ENCODE data around the gene VEZT.
"Not testable (repeated sequence)": the region's sequence is repeated elsewhere in the genome, so short reads cannot be mapped to it uniquely, and the experiment has no call there.

The VEZT gene

DNA sequence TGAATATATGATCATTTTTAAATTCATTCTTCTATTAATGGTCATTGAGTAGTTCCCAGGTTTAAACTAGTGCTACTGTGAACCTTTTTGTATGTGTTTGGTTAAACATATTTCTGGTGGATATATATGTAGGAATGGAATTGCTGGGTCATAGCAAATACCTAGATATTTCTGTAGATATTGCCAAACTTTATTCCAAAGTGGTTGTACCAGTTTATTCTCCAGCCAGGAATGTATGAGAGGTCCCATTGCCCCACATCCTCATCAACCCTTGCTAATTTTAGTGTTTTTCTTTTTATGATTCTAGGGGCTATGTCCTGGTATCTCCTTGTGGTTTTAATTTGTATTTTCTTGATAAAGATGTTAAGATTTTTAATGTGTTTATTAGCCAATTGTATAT lies 3.1 kb downstream of the VEZT start:
- H3K9me3 ChIP-seq (ENCODE audit: control insufficient read depth in 2 of 2, low read length in 2 of 2): no peaks in the 10 kb centered on the region
- H3K27me3 ChIP-seq (ENCODE audit: control insufficient read depth in 2 of 2, insufficient read depth in 2 of 2, low read length in 2 of 2): no peaks in the 10 kb centered on the region
- H3K4me1 ChIP-seq (ENCODE audit: control insufficient read depth in 2 of 2, insufficient read depth in 2 of 2, low read length in 2 of 2): peaks cover 9 to 15% of the 10 kb centered on the region in 2 donors
- no peak overlapping the region for H3K9ac ChIP-seq (ENCODE audit: low read depth in 1 of 2, low read length in 2 of 2)
- peaks cover 0 to 10% of the 10 kb centered on the region in 2 donors for H3K36me3 ChIP-seq (ENCODE audit: control insufficient read depth in 2 of 2, insufficient read depth in 2 of 2, low read length in 2 of 2)
- H3K4me3 ChIP-seq (ENCODE audit: low read length in 2 of 2): no peak overlapping the region
- H3K27ac ChIP-seq (ENCODE audit: low read depth in 2 of 2, low read length in 2 of 2): no peak overlapping the region

DNA sequence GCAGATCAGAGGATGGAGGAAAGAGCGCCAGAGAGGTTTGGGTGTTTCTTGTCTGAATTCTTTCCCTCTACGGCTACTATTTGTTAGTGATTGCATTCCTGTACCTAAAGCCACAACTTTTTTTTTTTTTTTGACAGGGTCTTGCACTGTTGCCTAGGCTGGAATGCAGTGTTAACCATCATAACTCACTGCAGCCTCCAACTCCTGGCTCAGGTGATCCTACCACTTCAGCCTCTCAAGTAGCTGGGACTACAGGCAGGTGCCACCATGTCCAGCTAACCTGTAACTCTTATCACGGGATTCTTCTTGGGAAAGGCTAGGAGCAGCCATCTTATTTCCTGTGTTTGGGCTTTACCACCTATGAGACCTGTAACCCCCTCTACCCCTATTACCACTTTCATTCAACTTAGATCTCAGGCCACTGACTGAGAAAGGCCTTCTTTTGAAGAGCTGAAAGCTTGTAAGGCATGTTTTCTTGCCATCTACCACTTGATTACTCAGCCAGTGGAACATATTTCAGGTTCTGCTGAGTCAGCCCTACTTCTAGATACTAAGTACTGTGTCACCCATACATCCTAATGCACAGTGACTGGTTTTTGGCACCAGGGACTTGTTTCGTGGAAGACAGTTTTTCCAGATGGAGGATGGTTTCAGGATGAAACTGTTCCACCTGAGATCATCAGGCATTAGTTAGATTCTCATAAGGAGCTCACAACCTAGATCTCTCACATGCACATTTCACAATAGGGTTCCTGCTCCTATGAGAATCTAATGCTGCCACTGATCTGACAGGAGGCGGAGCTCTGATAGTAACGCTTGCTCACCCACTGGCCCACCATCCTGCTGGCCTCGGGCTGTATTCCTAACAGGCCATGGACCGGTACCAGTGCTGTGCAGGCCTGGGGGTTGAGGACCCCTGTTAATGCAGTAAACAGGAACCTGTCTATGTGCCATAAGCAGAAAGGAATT lies 6.9 kb downstream of the VEZT start:
- H3K9me3 ChIP-seq (ENCODE audit: control insufficient read depth in 2 of 2, low read length in 2 of 2): no peaks in the 10 kb centered on the region
- H3K9ac ChIP-seq (ENCODE audit: low read depth in 1 of 2, low read length in 2 of 2): no peak overlapping the region
- H3K36me3 ChIP-seq (ENCODE audit: control insufficient read depth in 2 of 2, insufficient read depth in 2 of 2, low read length in 2 of 2): peaks cover 0 to 10% of the 10 kb centered on the region in 2 donors
- H3K27me3 ChIP-seq (ENCODE audit: control insufficient read depth in 2 of 2, insufficient read depth in 2 of 2, low read length in 2 of 2): no peaks in the 10 kb centered on the region
- peaks cover 4 to 6% of the 10 kb centered on the region in 2 donors for H3K4me1 ChIP-seq (ENCODE audit: control insufficient read depth in 2 of 2, insufficient read depth in 2 of 2, low read length in 2 of 2)
- H3K4me3 ChIP-seq (ENCODE audit: low read length in 2 of 2): no peak overlapping the region
- H3K27ac ChIP-seq (ENCODE audit: low read depth in 2 of 2, low read length in 2 of 2): no peak overlapping the region

DNA sequence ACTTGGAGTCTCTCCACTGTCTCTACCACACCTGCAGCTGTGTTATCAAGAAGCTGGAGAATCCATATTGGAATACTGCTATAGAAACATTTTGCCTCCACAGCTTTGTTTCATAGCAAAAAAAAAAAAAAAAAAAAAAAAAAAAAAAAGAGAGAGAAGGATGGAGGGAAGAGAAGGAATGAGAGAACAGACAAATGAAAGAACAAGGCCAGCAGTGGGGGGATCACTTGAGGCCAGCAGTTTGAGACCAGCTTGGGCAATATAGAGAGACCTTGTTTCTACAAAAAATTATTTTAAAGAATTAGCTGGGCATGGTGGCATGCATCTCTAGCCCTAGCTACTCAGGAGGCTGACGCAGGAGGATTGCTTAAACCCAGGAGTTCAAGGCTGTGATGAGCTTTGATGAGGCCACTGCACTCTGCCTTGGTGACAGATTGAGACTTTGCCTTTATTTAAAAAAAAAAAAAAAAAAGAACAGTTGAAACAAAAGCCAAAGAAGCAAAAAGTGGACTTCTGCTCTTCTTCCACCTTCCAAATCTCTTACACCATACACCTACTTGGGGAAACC lies 8.1 kb downstream of the VEZT start:
- Histone ChIP-seq H3K4me1 (ENCODE audit: control insufficient read depth in 2 of 2, insufficient read depth in 2 of 2, low read length in 2 of 2) (no peaks in the 10 kb centered on the region), H3K9ac (ENCODE audit: low read depth in 1 of 2, low read length in 2 of 2) (no peak overlapping the region), H3K27me3 (ENCODE audit: control insufficient read depth in 2 of 2, insufficient read depth in 2 of 2, low read length in 2 of 2) (no peaks in the 10 kb centered on the region), H3K4me3 (ENCODE audit: low read length in 2 of 2) (no peak overlapping the region), H3K9me3 (ENCODE audit: control insufficient read depth in 2 of 2, low read length in 2 of 2) (no peaks in the 10 kb centered on the region), H3K27ac (ENCODE audit: low read depth in 2 of 2, low read length in 2 of 2) (no peak overlapping the region), H3K36me3 (ENCODE audit: control insufficient read depth in 2 of 2, insufficient read depth in 2 of 2, low read length in 2 of 2) (peaks cover 0 to 10% of the 10 kb centered on the region in 2 donors)

DNA sequence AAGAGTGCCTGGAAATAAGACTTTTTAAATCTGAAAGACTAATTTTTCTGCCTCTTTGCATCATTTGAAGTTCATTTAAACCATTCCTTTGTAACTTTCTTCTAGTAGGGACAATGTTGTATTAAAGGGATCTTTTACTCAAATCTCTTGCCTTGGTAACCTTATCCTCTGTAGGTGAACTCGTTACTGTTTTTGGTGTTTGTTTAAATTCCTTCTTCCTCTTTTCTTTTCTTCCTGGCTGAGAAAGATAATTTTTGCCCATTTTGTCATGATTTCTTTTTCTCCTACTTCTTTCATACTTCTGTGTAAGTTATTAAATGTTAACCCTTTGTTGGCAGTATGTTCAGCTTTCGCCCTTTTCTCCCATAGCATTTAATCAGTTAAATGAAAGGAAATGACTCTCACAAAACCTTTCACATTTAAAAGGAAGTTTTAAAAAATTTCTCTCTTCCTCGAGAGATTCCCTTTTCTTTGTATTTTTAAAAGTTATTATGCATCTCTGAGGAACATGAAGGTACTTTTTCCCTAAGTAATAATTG lies 10.3 kb downstream of the VEZT start:
- peaks cover 0 to 10% of the 10 kb centered on the region in 2 donors for H3K36me3 ChIP-seq (ENCODE audit: control insufficient read depth in 2 of 2, insufficient read depth in 2 of 2, low read length in 2 of 2)
- H3K4me3 ChIP-seq (ENCODE audit: low read length in 2 of 2): no peak overlapping the region
- H3K9ac ChIP-seq (ENCODE audit: low read depth in 1 of 2, low read length in 2 of 2): no peak overlapping the region
- no peaks in the 10 kb centered on the region for H3K9me3 ChIP-seq (ENCODE audit: control insufficient read depth in 2 of 2, low read length in 2 of 2)
- H3K4me1 ChIP-seq (ENCODE audit: control insufficient read depth in 2 of 2, insufficient read depth in 2 of 2, low read length in 2 of 2): no peaks in the 10 kb centered on the region
- no peaks in the 10 kb centered on the region for H3K27me3 ChIP-seq (ENCODE audit: control insufficient read depth in 2 of 2, insufficient read depth in 2 of 2, low read length in 2 of 2)
- H3K27ac ChIP-seq (ENCODE audit: low read depth in 2 of 2, low read length in 2 of 2): no peak overlapping the region

DNA sequence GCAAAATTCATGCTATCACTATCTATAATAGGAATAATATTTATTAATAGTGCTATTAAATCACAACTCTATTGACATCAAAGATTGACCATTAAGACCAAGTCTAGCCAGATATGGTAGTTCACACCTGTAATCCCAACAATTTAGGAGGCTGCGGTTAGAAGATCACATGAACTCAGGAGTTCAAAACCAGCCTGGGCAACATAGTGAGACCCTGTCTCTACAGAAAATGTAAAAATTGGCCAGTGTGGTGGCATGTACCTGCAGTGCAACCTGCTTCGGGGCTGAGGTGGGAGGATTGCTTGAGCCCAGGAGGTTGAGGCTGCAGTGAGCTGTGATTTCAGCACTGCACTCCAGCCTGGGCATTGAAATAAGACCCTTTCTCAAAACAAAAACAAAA lies 11.0 kb downstream of the VEZT start:
- H3K9ac ChIP-seq (ENCODE audit: low read depth in 1 of 2, low read length in 2 of 2): no peak overlapping the region
- no peak overlapping the region for H3K27ac ChIP-seq (ENCODE audit: low read depth in 2 of 2, low read length in 2 of 2)
- peaks cover 0 to 10% of the 10 kb centered on the region in 2 donors for H3K36me3 ChIP-seq (ENCODE audit: control insufficient read depth in 2 of 2, insufficient read depth in 2 of 2, low read length in 2 of 2)
- no peak overlapping the region for H3K4me3 ChIP-seq (ENCODE audit: low read length in 2 of 2)
- H3K9me3 ChIP-seq (ENCODE audit: control insufficient read depth in 2 of 2, low read length in 2 of 2): no peaks in the 10 kb centered on the region
- no peaks in the 10 kb centered on the region for H3K27me3 ChIP-seq (ENCODE audit: control insufficient read depth in 2 of 2, insufficient read depth in 2 of 2, low read length in 2 of 2)
- H3K4me1 ChIP-seq (ENCODE audit: control insufficient read depth in 2 of 2, insufficient read depth in 2 of 2, low read length in 2 of 2): no peaks in the 10 kb centered on the region

DNA sequence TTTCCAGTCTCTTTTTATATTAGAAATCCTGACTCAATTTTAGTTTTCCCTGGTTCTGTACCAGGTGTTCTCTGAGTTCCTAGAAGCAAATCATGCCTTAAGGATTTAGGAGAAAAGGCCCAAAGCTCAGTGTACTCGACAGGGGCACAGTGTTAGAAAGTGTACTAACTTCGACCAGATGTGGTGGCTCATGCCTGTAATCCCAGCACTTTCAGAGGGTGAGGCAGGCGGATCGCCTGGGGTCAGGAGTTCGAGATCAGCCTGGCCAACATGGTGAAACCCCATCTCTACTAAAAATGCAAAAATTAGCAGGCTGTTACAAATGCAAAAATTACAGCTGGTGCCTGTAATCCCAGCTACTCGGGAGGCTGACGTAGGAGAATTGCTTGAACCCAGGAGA lies 12.0 kb downstream of the VEZT start:
- Histone ChIP-seq H3K27me3 (ENCODE audit: control insufficient read depth in 2 of 2, insufficient read depth in 2 of 2, low read length in 2 of 2) (no peaks in the 10 kb centered on the region), H3K9me3 (ENCODE audit: control insufficient read depth in 2 of 2, low read length in 2 of 2) (no peaks in the 10 kb centered on the region), H3K36me3 (ENCODE audit: control insufficient read depth in 2 of 2, insufficient read depth in 2 of 2, low read length in 2 of 2) (peaks cover 0 to 5% of the 10 kb centered on the region in 2 donors), H3K27ac (ENCODE audit: low read depth in 2 of 2, low read length in 2 of 2) (no peak overlapping the region), H3K4me3 (ENCODE audit: low read length in 2 of 2) (no peak overlapping the region), H3K4me1 (ENCODE audit: control insufficient read depth in 2 of 2, insufficient read depth in 2 of 2, low read length in 2 of 2) (no peaks in the 10 kb centered on the region), H3K9ac (ENCODE audit: low read depth in 1 of 2, low read length in 2 of 2) (no peak overlapping the region)

DNA sequence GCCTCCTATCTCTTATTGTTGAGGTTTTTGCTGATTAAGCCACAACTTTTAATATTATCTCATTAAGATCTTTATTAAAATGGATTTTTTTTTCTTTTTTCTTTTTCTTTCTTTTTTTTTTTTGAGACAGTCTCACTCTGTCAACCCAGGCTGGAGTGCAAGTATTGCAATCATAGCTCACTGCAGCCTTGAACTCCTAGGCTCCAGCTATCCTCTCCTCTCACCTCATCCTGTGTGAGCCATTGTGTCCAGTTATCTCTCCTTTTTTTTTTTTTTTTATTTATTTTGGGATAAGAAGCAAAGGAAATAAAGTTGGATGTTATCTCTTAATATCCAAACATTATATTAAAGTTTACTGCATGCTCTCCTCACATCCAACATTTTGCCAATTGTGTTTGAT lies 12.7 kb downstream of the VEZT start:
- H3K27me3 ChIP-seq (ENCODE audit: control insufficient read depth in 2 of 2, insufficient read depth in 2 of 2, low read length in 2 of 2): no peaks in the 10 kb centered on the region
- H3K9me3 ChIP-seq (ENCODE audit: control insufficient read depth in 2 of 2, low read length in 2 of 2): no peaks in the 10 kb centered on the region
- no peaks in the 10 kb centered on the region for H3K36me3 ChIP-seq (ENCODE audit: control insufficient read depth in 2 of 2, insufficient read depth in 2 of 2, low read length in 2 of 2)
- no peak overlapping the region for H3K27ac ChIP-seq (ENCODE audit: low read depth in 2 of 2, low read length in 2 of 2)
- no peak overlapping the region for H3K9ac ChIP-seq (ENCODE audit: low read depth in 1 of 2, low read length in 2 of 2)
- H3K4me3 ChIP-seq (ENCODE audit: low read length in 2 of 2): no peak overlapping the region
- no peaks in the 10 kb centered on the region for H3K4me1 ChIP-seq (ENCODE audit: control insufficient read depth in 2 of 2, insufficient read depth in 2 of 2, low read length in 2 of 2)

DNA sequence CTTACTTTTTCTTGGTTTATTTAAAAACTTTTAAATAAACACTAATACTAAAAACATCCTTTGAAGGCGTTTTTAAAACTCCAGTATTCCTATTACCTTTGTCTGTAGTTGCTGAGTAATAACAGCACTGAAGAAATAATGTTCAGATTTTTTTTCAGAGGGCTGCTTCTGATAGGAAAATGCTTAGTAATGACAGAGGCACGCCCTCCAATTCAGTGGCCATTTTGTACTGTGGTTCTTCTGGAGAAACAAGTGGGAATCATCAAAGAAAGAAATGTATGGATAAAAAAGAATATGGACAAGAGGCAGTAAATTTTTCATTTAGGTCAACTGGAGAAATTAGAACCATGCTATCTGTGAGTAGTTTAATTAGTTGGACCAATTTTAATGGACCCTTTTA lies 13.6 kb downstream of the VEZT start:
- H3K4me1 ChIP-seq (ENCODE audit: control insufficient read depth in 2 of 2, insufficient read depth in 2 of 2, low read length in 2 of 2): no peaks in the 10 kb centered on the region
- H3K27me3 ChIP-seq (ENCODE audit: control insufficient read depth in 2 of 2, insufficient read depth in 2 of 2, low read length in 2 of 2): no peaks in the 10 kb centered on the region
- no peaks in the 10 kb centered on the region for H3K9me3 ChIP-seq (ENCODE audit: control insufficient read depth in 2 of 2, low read length in 2 of 2)
- H3K4me3 ChIP-seq (ENCODE audit: low read length in 2 of 2): no peak overlapping the region
- H3K36me3 ChIP-seq (ENCODE audit: control insufficient read depth in 2 of 2, insufficient read depth in 2 of 2, low read length in 2 of 2): no peaks in the 10 kb centered on the region
- no peak overlapping the region for H3K9ac ChIP-seq (ENCODE audit: low read depth in 1 of 2, low read length in 2 of 2)
- H3K27ac ChIP-seq (ENCODE audit: low read depth in 2 of 2, low read length in 2 of 2): no peak overlapping the region

DNA sequence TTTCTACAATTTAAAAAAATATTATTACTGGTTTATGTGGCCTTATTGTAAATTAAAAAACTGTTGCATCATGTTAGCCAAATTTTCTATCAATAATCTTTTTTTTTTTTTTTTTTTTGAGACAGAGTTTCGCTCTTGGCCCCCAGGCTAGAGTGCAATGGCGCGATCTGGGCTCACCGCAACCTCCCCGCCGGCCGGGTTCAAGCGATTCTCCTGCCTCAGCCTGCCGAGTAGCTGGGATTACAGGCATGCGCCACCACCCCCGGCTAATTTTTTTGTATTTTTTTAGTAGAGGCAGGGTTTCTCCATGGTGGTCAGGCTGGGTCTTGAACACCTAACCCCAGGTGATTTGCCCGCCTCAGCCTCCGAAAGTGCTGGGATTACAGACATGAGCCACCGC lies 16.6 kb downstream of the VEZT start:
- H3K27ac ChIP-seq (ENCODE audit: low read depth in 2 of 2, low read length in 2 of 2); H3K9me3 ChIP-seq (ENCODE audit: control insufficient read depth in 2 of 2, low read length in 2 of 2); H3K27me3 ChIP-seq (ENCODE audit: control insufficient read depth in 2 of 2, insufficient read depth in 2 of 2, low read length in 2 of 2); H3K9ac ChIP-seq (ENCODE audit: low read depth in 1 of 2, low read length in 2 of 2); H3K4me3 ChIP-seq (ENCODE audit: low read length in 2 of 2); H3K36me3 ChIP-seq (ENCODE audit: control insufficient read depth in 2 of 2, insufficient read depth in 2 of 2, low read length in 2 of 2); H3K4me1 ChIP-seq (ENCODE audit: control insufficient read depth in 2 of 2, insufficient read depth in 2 of 2, low read length in 2 of 2): not testable (repeated sequence)

DNA sequence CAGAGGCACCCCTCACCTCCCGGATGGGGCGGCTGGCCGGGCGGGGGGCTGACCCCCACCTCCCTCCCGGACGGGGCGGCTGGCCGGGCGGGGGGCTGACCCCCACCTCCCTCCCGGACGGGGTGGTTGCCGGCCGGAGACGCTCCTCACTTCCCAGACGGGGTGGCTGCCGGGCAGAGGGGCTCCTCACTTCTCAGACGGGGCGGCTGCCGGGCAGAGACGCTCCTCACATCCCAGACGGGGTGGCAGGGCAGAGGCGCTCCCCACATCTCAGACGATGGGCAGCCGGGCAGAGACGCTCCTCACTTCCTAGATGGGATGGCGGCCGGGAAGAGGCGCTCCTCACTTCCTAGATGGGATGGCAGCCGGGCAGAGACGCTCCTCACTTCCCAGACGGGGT lies 18.0 kb downstream of the VEZT start:
- not testable (repeated sequence) for H3K27me3 ChIP-seq (ENCODE audit: control insufficient read depth in 2 of 2, insufficient read depth in 2 of 2, low read length in 2 of 2); H3K27ac ChIP-seq (ENCODE audit: low read depth in 2 of 2, low read length in 2 of 2); H3K9me3 ChIP-seq (ENCODE audit: control insufficient read depth in 2 of 2, low read length in 2 of 2); H3K36me3 ChIP-seq (ENCODE audit: control insufficient read depth in 2 of 2, insufficient read depth in 2 of 2, low read length in 2 of 2); H3K9ac ChIP-seq (ENCODE audit: low read depth in 1 of 2, low read length in 2 of 2); H3K4me3 ChIP-seq (ENCODE audit: low read length in 2 of 2); H3K4me1 ChIP-seq (ENCODE audit: control insufficient read depth in 2 of 2, insufficient read depth in 2 of 2, low read length in 2 of 2)

All from mucosa of rectum (tissue), 2 donors.